HCT116 (cell line): ENCODE measurements around the gene MLH1. TPM values are rescaled to one million over a fixed set of nuclear protein-coding genes. Genes with fewer than 3 reads are reported as not detected.

Experiments
- ATAC-seq: fragments of 200-7000 bp; cut with Tn5 transposase; 2 replicates; pipeline ENCODE4 v1.9.1; 2020; ENCODE audit warnings: mild to moderate bottlenecking, moderate library complexity
- BruUV-seq: library from RNA; stranded (reverse); fragments of 400-500 nt; replicated peaks from 2 replicates; lab custom pipeline; 2021; lab: Mats Ljungman, UMichigan
- CTCF ChIA-PET: fragments of 300-600 bp; sonication (Branson Sonifier 250); formaldehyde crosslinking; loops from one replicate; lab custom pipeline; 2021; ENCODE audit warnings: antibody characterized with exemption; lab: Charles Lee
- POLR2A ChIA-PET: fragments of 300-600, 350-600 bp; sonication (Branson Sonifier 250); formaldehyde crosslinking; loops from one replicate; lab custom pipeline; 2021; ENCODE audit warnings: antibody characterized with exemption; lab: Charles Lee
- RAD21 ChIA-PET, 2 experiments: fragments of 300-600 bp; sonication (Branson Sonifier 250); formaldehyde crosslinking; loops; one replicate each; lab custom pipeline; 2023; ENCODE audit warnings: low total read pairs in 2 of 2; ENCODE audit not compliant: uncharacterized antibody in 2 of 2, unreplicated experiment in 2 of 2, low non-redundant PET in 1 of 2; lab: Charles Lee
- DNase-seq: peaks from one replicate; pipeline ENCODE4 v3.0.0-alpha.2; 2010; ENCODE audit warnings: low read depth, low spot score
- H2AFZ ChIP-seq: fragments of 200-600 bp; shearing (Covaris generic), sonication (generic); 2 replicates; pipeline ENCODE4 v1.6.1; 2017; ENCODE audit warnings: low read depth, mixed run types, mixed read lengths, antibody characterized with exemption, low read length; ENCODE audit not compliant: poor library complexity, severe bottlenecking
- H3K27ac ChIP-seq: 2 replicates; pipeline ENCODE4 v1.5.1; 2012; ENCODE audit warnings: low read depth, low read length
- H3K27me3 ChIP-seq: fragments of 200-600 bp; sonication (generic); 2 replicates; pipeline ENCODE4 v1.6.1; 2016; ENCODE audit warnings: mixed run types, low read length, mixed read lengths; ENCODE audit not compliant: insufficient read depth
- H3K36me3 ChIP-seq, 2 experiments: fragments of 200-500 bp in 1 of 2; fragments of 200-600 bp in 1 of 2; sonication (Bioruptor generic) in 1 of 2; sonication (generic) in 1 of 2; 2 replicates each; pipeline versions ENCODE4 v1.5.1 to v1.6.1; 2014 to 2016; ENCODE audit warnings: low read length in 2 of 2, inconsistent platforms in 1 of 2, mixed read lengths in 1 of 2, mixed run types in 1 of 2; ENCODE audit not compliant: insufficient read depth in 2 of 2, control insufficient read depth in 1 of 2
- H3K4me1 ChIP-seq, 2 experiments: fragments of 200-600 bp in 1 of 2; sonication (generic) in 1 of 2; 2 replicates each; pipeline versions ENCODE4 v1.5.1 to v1.6.1; 2012 to 2017; ENCODE audit warnings: low read length in 2 of 2, inconsistent platforms in 1 of 2, mild to moderate bottlenecking in 1 of 2, mixed read lengths in 1 of 2, mixed run types in 1 of 2, moderate library complexity in 1 of 2; ENCODE audit not compliant: insufficient read depth in 2 of 2, control insufficient read depth in 1 of 2
- H3K4me2 ChIP-seq: fragments of 200-600 bp; sonication (generic); 2 replicates; pipeline ENCODE4 v1.6.1; 2017; ENCODE audit warnings: mixed run types, low read length, mixed read lengths
- H3K4me3 ChIP-seq, 2 experiments: fragments of 200-600 bp in 1 of 2; sonication (generic) in 1 of 2; replicated peaks in 1 of 2; 2 replicates each; pipeline ENCODE4 v1.5.1; 2011 to 2016; ENCODE audit warnings: low read length in 2 of 2, control low read depth in 1 of 2, low read depth in 1 of 2, mild to moderate bottlenecking in 1 of 2, mixed read lengths in 1 of 2, mixed run types in 1 of 2
- H3K79me2 ChIP-seq: fragments of 200-600 bp; sonication (generic); 2 replicates; pipeline ENCODE4 v1.6.1; 2017; ENCODE audit warnings: mild to moderate bottlenecking, mixed run types, low read length, moderate library complexity, mixed read lengths; ENCODE audit not compliant: insufficient read depth
- H3K9ac ChIP-seq: fragments of 200-600 bp; sonication (generic); 2 replicates; pipeline ENCODE4 v1.6.1; 2016; ENCODE audit warnings: low read length, mixed read lengths
- H3K9me2 ChIP-seq: fragments of 200-600 bp; sonication (generic), shearing (Covaris generic); 2 replicates; pipeline ENCODE4 v1.6.1; 2017; ENCODE audit warnings: mixed run types, mild to moderate bottlenecking, moderate library complexity; ENCODE audit not compliant: insufficient read depth
- H3K9me3 ChIP-seq, 2 experiments: fragments of 200-500 bp in 1 of 2; fragments of 200-600 bp in 1 of 2; sonication (Bioruptor generic) in 1 of 2; sonication (generic) in 1 of 2; 2 replicates each; pipeline ENCODE4 v1.6.1; 2014 to 2017; ENCODE audit warnings: low read length in 2 of 2, mixed read lengths in 2 of 2, inconsistent platforms in 1 of 2, low read depth in 1 of 2, mild to moderate bottlenecking in 1 of 2, mixed run types in 1 of 2, moderate library complexity in 1 of 2; ENCODE audit not compliant: control insufficient read depth in 1 of 2, insufficient read depth in 1 of 2
- H4K20me1 ChIP-seq: fragments of 200-600 bp; sonication (generic), shearing (Covaris generic); 2 replicates; pipeline ENCODE4 v1.6.1; 2017; ENCODE audit warnings: mixed run types, mild to moderate bottlenecking, moderate library complexity; ENCODE audit not compliant: insufficient read depth
- CBX3 ChIP-seq: IDR thresholded peaks from 2 replicates; pipeline ENCODE4 v1.6.1; 2012; ENCODE audit warnings: low read depth
- ELF1 ChIP-seq: IDR thresholded peaks from 2 replicates; pipeline ENCODE4 v1.6.1; 2012; ENCODE audit warnings: low read depth, borderline replicate concordance
- EZH2phosphoT487 ChIP-seq: fragments of 200-600 bp; IDR thresholded peaks from 2 replicates; pipeline ENCODE4 v1.6.1; 2018; ENCODE audit warnings: antibody characterized with exemption, borderline replicate concordance
- FOSL1 ChIP-seq: IDR thresholded peaks from 2 replicates; pipeline ENCODE4 v1.6.1; 2012; ENCODE audit warnings: low read depth
- POLR2A ChIP-seq: IDR thresholded peaks from 2 replicates; pipeline ENCODE4 v1.7.0; 2011; ENCODE audit warnings: borderline replicate concordance; ENCODE audit not compliant: insufficient read depth, insufficient read length; ENCODE audit errors: extremely low read depth
- POLR2AphosphoS5 ChIP-seq: IDR thresholded peaks from 2 replicates; pipeline ENCODE4 v1.6.1; 2011; ENCODE audit warnings: mild to moderate bottlenecking, low read depth, low read length, moderate library complexity
- RAD21 ChIP-seq: IDR thresholded peaks from 2 replicates; pipeline ENCODE4 v1.6.1; 2012; ENCODE audit warnings: low read depth, mild to moderate bottlenecking
- SIN3A ChIP-seq: IDR thresholded peaks from 2 replicates; pipeline ENCODE4 v1.6.1; 2012; ENCODE audit warnings: low read depth
- SP1 ChIP-seq: IDR thresholded peaks from 2 replicates; pipeline ENCODE4 v1.6.1; 2012; ENCODE audit warnings: low read depth
- SRF ChIP-seq: IDR thresholded peaks from 2 replicates; pipeline ENCODE4 v1.6.1; 2012; ENCODE audit warnings: low read depth
- ZNF274 ChIP-seq: fragments of 200-500 bp; sonication (Bioruptor generic); IDR thresholded peaks from 2 replicates; pipeline ENCODE4 v1.6.1; 2014; ENCODE audit warnings: mild to moderate bottlenecking, low read depth, low read length, inconsistent platforms
- intact Hi-C: fragments of 100-400 bp; cut with micrococcal nuclease; formaldehyde crosslinking; loops from 2 replicates; pipeline ENCODE4 v1.10.0; 2022
- total RNA-seq: library from RNA; stranded (reverse); gene quantifications from one replicate; pipeline ENCODE4 v1.2.1, GENCODE V29; 2021; ENCODE audit not compliant: unreplicated experiment
- TF ChIP-seq, protein P1 (sequence below): IDR thresholded peaks from 2 replicates; pipeline ENCODE4 v1.6.1; 2012; ENCODE audit warnings: low read depth
- TF ChIP-seq, protein P2 (sequence below): IDR thresholded peaks from 2 replicates; pipeline ENCODE4 v1.6.1; 2012
- TF ChIP-seq, protein P3 (sequence below): IDR thresholded peaks from 2 replicates; pipeline ENCODE4 v1.6.1; 2012
- TF ChIP-seq, protein P4 (sequence below), 3 experiments: fragments of 200-600 bp in 1 of 3; sonication (generic) in 1 of 3; IDR thresholded peaks in 2 of 3; conservative IDR thresholded peaks in 1 of 3; 2 replicates each; pipeline ENCODE4 v1.5.1; 2012 to 2017; ENCODE audit warnings: low read depth in 2 of 3, low read length in 2 of 3, antibody characterized with exemption in 1 of 3, borderline replicate concordance in 1 of 3, control low read depth in 1 of 3, mild to moderate bottlenecking in 1 of 3, mixed read lengths in 1 of 3, mixed run types in 1 of 3, moderate library complexity in 1 of 3; ENCODE audit not compliant: insufficient read depth in 1 of 3
- TF ChIP-seq, protein P5 (sequence below): IDR thresholded peaks from 2 replicates; pipeline ENCODE4 v1.6.1; 2011; ENCODE audit warnings: mild to moderate bottlenecking, low read length, moderate library complexity; ENCODE audit not compliant: insufficient replicate concordance; ENCODE audit errors: extremely low read depth

The MLH1 gene
- total RNA-seq, 1 experiment from 2014 or later, result 9.6 TPM

DNA sequence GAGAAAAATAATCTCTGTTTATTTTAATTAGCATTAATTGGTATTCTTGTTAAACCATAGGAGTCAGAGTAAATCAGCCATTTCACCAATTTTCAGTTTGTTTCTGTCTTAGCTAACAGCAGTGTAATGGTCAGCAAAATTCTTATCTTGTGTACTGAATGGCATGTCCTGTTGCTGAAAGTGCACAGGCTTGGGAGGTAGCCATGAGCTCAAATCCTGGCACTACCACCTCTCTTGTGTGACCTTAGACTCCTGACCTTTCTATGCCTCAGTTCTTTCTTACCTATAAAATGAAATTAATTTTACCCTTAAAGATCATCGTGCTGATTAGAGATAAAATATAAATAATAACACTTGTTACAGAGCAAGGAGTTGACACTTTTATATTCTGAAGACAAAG is 35.8 kb downstream of the MLH1 start (continued):
- TF ChIP-seq, protein P1, sequence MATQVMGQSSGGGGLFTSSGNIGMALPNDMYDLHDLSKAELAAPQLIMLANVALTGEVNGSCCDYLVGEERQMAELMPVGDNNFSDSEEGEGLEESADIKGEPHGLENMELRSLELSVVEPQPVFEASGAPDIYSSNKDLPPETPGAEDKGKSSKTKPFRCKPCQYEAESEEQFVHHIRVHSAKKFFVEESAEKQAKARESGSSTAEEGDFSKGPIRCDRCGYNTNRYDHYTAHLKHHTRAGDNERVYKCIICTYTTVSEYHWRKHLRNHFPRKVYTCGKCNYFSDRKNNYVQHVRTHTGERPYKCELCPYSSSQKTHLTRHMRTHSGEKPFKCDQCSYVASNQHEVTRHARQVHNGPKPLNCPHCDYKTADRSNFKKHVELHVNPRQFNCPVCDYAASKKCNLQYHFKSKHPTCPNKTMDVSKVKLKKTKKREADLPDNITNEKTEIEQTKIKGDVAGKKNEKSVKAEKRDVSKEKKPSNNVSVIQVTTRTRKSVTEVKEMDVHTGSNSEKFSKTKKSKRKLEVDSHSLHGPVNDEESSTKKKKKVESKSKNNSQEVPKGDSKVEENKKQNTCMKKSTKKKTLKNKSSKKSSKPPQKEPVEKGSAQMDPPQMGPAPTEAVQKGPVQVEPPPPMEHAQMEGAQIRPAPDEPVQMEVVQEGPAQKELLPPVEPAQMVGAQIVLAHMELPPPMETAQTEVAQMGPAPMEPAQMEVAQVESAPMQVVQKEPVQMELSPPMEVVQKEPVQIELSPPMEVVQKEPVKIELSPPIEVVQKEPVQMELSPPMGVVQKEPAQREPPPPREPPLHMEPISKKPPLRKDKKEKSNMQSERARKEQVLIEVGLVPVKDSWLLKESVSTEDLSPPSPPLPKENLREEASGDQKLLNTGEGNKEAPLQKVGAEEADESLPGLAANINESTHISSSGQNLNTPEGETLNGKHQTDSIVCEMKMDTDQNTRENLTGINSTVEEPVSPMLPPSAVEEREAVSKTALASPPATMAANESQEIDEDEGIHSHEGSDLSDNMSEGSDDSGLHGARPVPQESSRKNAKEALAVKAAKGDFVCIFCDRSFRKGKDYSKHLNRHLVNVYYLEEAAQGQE, result no peak

DNA sequence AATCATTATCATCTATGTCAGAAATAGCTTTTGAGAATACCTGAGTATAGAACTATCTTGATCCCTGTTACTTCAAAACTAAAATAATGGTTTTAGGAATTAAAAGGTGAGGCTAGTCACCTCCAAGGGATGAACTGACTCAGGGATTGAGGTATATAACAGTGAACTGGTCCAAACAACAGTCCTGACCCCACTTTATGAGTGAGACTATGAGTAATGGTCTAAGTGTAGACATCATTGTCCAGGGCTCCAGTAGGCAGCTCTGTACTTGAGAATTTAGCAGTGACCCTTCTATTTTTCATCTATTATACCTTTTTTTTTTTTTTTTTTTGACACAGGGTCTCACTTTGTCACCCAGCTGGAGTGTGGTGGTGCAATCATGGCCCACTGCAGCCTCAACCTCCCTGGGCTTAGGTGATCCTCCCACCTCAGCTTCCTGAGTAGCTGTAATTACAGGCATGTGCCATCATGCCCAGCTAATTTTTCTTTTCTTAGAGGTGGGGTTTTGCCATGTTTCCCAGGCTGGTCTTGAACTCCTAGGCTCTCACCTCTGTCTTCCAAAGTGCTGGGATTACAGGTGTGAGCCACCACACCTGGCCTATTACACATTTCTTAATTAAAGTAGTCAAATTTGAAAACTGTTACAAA is 36.3 kb downstream of the MLH1 start:
- H3K36me3 ChIP-seq, result peaks cover 19 to 47% of the 10 kb centered on the region in 2 experiments
- H3K4me2 ChIP-seq, result no peak overlapping the region
- ChIA-PET RAD21 (no interaction called here), CTCF (no interaction called here), POLR2A (no interaction called here)
- DNase-seq, result no peak
- no peak overlapping the region for H3K4me3 ChIP-seq
- intact Hi-C loops, result no loop called here
- ATAC-seq, result no peak
- H3K9me3 ChIP-seq, result no peaks in the 10 kb centered on the region
- H3K9ac ChIP-seq, result no peak overlapping the region
- H3K9me2 ChIP-seq, result no peaks in the 10 kb centered on the region
- no peak overlapping the region for H3K27ac ChIP-seq
- no TSS peak for BruUV-seq
- H2AFZ ChIP-seq, result no peak overlapping the region
- peaks cover 3% of the 10 kb centered on the region; the same call in 1 of the 2 replicates for H3K79me2 ChIP-seq
- H4K20me1 ChIP-seq, result no peaks in the 10 kb centered on the region; the same call in 1 of the 2 replicates
- H3K27me3 ChIP-seq, result no peaks in the 10 kb centered on the region
- no peaks in the 10 kb centered on the region for H3K4me1 ChIP-seq
- TF ChIP-seq ELF1 (no peak), EZH2phosphoT487 (no peak), POLR2A (no peak), POLR2AphosphoS5 (no peak), ZNF274 (no peak), SIN3A (no peak), SRF (no peak), RAD21 (no peak), SP1 (no peak), CBX3 (no peak), FOSL1 (no peak)
- TF ChIP-seq, protein P2, sequence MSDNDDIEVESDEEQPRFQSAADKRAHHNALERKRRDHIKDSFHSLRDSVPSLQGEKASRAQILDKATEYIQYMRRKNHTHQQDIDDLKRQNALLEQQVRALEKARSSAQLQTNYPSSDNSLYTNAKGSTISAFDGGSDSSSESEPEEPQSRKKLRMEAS, result no peak
- TF ChIP-seq, protein P3, sequence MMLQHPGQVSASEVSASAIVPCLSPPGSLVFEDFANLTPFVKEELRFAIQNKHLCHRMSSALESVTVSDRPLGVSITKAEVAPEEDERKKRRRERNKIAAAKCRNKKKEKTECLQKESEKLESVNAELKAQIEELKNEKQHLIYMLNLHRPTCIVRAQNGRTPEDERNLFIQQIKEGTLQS, result no peak
- TF ChIP-seq, protein P4, sequence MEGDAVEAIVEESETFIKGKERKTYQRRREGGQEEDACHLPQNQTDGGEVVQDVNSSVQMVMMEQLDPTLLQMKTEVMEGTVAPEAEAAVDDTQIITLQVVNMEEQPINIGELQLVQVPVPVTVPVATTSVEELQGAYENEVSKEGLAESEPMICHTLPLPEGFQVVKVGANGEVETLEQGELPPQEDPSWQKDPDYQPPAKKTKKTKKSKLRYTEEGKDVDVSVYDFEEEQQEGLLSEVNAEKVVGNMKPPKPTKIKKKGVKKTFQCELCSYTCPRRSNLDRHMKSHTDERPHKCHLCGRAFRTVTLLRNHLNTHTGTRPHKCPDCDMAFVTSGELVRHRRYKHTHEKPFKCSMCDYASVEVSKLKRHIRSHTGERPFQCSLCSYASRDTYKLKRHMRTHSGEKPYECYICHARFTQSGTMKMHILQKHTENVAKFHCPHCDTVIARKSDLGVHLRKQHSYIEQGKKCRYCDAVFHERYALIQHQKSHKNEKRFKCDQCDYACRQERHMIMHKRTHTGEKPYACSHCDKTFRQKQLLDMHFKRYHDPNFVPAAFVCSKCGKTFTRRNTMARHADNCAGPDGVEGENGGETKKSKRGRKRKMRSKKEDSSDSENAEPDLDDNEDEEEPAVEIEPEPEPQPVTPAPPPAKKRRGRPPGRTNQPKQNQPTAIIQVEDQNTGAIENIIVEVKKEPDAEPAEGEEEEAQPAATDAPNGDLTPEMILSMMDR (IDR thresholded peaks at IDR 0.05 in 2 of 3, conservative IDR thresholded peaks at IDR 0.05 in 1 of 3; ENCODE audit: borderline replicate concordance in 1 of 3, insufficient read depth in 1 of 3, low read depth in 2 of 3, low read length in 2 of 3), result no peak
- TF ChIP-seq, protein P5, sequence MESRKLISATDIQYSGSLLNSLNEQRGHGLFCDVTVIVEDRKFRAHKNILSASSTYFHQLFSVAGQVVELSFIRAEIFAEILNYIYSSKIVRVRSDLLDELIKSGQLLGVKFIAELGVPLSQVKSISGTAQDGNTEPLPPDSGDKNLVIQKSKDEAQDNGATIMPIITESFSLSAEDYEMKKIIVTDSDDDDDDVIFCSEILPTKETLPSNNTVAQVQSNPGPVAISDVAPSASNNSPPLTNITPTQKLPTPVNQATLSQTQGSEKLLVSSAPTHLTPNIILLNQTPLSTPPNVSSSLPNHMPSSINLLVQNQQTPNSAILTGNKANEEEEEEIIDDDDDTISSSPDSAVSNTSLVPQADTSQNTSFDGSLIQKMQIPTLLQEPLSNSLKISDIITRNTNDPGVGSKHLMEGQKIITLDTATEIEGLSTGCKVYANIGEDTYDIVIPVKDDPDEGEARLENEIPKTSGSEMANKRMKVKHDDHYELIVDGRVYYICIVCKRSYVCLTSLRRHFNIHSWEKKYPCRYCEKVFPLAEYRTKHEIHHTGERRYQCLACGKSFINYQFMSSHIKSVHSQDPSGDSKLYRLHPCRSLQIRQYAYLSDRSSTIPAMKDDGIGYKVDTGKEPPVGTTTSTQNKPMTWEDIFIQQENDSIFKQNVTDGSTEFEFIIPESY, result no peak
